ENCODE results near the gene ZFP92. TPM values are rescaled to one million over a fixed set of nuclear protein-coding genes. Genes with fewer than 3 reads are reported as not detected.

Gene ZFP92
- total RNA-seq, 1 experiment from 2014 or later = 0.07 TPM

GRCh38 chrX:153442463-153442862 lies 31.2 kb downstream of the ZFP92 start:
- H3K4me3 ChIP-seq = no peak overlapping the region
- DNase-seq = no peak
- H3K9me3 ChIP-seq = no peaks in the 10 kb centered on the region
- no peaks in the 10 kb centered on the region for H3K27me3 ChIP-seq
- H3K36me3 ChIP-seq = no peaks in the 10 kb centered on the region

DNA sequence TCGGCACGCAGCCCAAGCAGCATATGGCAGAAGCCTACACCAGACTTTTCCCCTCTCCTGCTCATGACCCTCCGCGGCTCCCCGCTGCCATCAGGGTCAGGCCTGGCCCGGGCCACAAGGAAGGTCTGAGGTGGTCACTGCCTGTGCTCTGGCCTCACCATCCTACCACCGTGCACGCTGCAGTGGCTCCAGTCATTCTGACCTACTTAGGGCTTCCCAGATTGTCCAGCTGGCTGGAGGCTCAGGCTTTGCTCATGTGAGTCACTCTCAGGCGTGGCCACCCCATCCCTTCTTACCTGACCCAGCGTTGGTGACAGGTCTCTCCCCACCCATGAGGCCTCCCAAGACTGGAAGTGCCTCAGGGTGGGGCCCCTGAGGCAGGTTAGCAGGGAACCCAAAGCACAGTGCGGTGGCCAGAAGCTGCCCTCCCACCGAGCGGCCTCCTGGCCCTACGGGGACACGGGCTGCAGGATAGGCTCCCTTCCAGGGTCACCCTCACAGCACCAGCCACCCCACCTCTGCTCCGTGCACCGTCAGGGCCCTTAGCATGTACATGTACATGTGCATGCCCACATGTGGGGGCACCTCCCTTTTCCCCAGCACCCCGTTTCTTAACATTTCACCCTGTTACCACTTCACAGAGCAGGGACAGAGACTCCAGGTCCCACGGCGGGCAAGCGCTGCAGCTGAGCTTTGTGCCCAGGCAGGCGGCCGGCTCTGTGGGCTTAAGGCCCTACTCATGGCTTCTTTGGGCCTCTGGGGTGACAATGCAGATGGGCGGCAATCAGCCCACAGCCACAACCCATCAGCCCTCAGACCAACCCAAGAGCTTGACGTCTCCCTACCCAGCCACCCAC lies 32.4 kb downstream of the ZFP92 start:
- H3K9me3 ChIP-seq = no peaks in the 10 kb centered on the region
- H3K36me3 ChIP-seq = no peaks in the 10 kb centered on the region
- no peaks in the 10 kb centered on the region for H3K27me3 ChIP-seq
- no peak overlapping the region for H3K4me3 ChIP-seq
- no peak for DNase-seq

- Histone ChIP-seq H3K4me3 (no peak overlapping the region), H3K27me3 (no peaks in the 10 kb centered on the region), H3K36me3 (no peaks in the 10 kb centered on the region), H3K9me3 (no peaks in the 10 kb centered on the region)
- DNase-seq = no peak
Measured at GRCh38 chrX:153444333-153445011, 33.2 kb downstream of the ZFP92 start.

DNA sequence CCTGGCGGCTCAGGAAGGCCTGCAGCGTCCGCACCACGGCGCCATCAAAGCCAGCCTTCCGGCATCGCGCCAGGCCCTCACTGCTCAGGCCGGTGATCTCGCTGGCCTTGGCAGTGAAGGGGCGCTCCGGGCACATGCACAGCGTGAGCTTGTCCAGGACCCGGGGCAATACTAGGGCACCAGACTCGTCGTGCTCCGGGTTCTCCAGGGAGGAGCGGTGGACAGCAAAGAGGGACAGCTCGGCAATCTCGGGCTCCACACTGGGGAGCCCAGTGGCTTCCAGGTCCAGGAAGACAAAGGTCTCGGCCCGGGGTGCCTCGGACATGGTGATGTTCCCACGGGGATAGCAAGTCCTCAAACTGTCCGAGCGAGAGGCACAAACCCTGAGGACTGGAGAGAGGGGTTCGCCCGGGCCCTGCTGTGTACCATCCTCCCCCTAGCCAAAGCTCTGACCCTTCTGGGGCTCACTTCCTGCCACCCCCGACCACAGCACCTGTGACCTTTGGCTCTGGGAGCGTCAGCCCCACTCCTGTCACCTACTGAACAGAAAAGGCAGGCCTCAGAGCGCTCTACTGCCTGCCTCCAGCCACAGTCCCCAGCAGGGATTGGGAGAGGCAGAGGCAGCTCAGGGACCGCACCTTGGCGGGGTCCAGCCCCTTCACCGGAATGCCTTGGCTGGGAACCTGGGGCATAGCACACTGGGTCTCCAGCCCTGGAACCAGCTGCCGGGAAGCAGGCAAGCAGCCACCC lies 34.0 kb downstream of the ZFP92 start:
- H3K9me3 ChIP-seq = no peaks in the 10 kb centered on the region
- H3K4me3 ChIP-seq = no peak overlapping the region
- H3K36me3 ChIP-seq = no peaks in the 10 kb centered on the region
- no peak for DNase-seq
- H3K27me3 ChIP-seq = no peaks in the 10 kb centered on the region

DNA sequence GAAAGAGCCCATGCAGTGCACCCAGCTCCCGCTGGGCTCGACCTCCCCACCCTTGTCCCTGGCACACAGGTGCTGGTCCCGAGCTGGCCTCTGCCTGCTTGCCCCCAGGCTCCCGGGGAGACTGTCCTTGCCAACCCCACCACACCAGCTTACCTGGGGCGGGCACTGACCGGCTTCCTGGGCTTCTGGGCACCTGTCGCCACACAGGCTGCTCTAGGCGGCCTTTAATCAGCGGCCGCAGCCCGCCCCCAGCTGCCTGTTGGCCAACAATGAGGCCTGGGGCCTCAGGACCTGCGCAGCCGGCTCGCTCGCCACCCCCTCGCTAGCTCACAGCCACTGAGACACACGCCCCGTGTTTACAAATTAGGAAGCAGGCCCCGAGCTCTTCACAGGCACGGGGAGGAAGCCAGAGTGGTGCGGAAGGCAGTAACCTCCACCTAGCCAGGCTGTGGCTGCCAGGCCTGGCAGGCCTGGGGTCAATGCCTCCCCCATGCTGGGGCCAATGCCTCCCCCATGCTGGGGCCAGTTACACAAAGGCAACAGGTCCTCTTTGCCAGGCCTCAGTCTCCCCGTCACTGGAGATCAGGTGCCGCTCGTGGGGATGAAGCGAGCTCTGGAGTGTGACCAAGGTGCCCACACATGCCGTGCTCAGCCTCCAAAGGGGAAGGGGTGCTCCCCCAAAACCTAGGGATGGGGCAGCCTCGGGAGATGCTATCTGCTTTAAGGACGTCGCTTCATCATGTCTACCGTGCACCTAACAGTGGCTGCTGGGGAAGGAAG lies 34.8 kb downstream of the ZFP92 start, which contains the start of gene TREX2:
TREX2 (minus strand) TSS at position 201 of the 780 bp plus-strand sequence. CDS start 626 bp downstream, outside the sequence.
- H3K36me3 ChIP-seq = no peaks in the 10 kb centered on the region
- no peaks in the 10 kb centered on the region for H3K9me3 ChIP-seq
- no peaks in the 10 kb centered on the region for H3K27me3 ChIP-seq
- H3K4me3 ChIP-seq = no peak within 1 kb of the TSS
- no peak for DNase-seq

DNA sequence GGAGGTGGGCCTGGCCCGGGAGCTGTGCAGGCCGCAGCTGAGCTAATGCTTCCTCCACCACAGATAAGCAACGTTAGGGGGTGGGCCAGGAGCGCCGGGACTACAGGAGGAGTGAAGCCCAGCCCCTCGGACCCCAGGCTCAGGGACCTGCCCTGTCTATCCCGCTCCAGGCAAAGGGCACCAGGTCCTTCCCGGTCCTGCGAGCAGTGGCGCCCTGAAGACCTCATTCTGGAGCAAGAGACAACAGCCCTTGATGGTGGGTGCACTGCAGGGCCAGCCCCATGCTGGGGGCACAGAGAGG lies 35.3 kb downstream of the ZFP92 start:
- no peaks in the 10 kb centered on the region for H3K36me3 ChIP-seq
- no peaks in the 10 kb centered on the region for H3K27me3 ChIP-seq
- no peaks in the 10 kb centered on the region for H3K9me3 ChIP-seq
- no peak overlapping the region for H3K4me3 ChIP-seq
- DNase-seq = no peak

DNA sequence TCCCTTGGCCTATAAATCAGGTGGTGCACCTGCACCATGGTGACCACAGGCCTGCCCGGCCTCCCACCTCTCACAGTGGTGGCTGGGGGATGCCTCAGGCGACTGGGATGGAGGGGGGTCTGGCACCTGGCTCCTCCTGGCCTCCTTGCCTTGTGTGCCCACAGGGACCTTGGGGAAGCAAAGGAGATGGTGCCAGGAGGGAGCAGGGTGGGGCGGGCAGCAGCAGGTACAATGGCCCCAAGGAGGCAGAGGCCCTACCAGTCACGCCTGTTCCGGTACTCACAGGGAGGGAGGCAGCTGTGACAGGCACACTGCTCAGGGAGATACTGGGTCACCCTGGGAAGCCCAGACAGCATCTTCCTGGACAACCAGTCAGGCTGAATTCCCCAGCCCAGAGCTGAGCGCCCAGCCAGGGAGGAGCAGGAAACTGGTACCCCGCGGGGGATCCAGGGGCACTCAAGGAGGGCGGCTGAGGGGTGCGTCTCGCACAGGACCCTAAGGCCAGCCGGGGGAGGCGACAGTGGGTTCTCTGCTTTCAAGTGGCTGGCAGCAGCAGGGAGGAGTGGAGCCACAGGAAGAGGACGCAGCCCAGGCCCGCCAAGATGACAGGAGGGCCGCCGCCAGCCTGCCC lies 35.8 kb downstream of the ZFP92 start:
- Histone ChIP-seq H3K4me3 (no peak overlapping the region), H3K27me3 (no peaks in the 10 kb centered on the region), H3K9me3 (no peaks in the 10 kb centered on the region), H3K36me3 (no peaks in the 10 kb centered on the region)
- no peak for DNase-seq

DNA sequence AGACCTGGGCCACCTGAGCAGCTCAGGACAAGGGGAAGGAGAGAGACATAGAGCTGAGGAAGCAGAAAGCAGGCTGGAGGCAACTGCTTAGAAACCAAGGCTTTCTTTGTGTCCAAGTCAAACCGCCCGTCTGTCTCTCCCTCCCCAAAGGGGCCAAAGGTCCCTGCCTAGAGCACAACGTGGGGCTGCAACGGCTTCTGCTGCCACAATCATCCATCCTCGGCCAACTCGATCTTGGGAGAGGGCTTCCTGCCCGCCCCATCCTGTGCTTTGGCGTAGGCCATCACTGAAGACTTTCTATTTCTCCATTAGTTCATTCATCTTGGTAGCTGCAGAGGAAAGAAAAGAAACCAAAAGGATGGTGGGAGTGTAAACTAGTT lies 36.3 kb downstream of the ZFP92 start:
- Histone ChIP-seq H3K9me3 (no peaks in the 10 kb centered on the region), H3K4me3 (no peak overlapping the region), H3K36me3 (no peaks in the 10 kb centered on the region), H3K27me3 (no peaks in the 10 kb centered on the region)
- no peak for DNase-seq

GRCh38 chrX:153448556-153449367 lies 37.5 kb downstream of the ZFP92 start:
- Histone ChIP-seq H3K9me3 (no peaks in the 10 kb centered on the region), H3K4me3 (no peak overlapping the region), H3K27me3 (no peaks in the 10 kb centered on the region), H3K36me3 (no peaks in the 10 kb centered on the region)
- no peak for DNase-seq

DNA sequence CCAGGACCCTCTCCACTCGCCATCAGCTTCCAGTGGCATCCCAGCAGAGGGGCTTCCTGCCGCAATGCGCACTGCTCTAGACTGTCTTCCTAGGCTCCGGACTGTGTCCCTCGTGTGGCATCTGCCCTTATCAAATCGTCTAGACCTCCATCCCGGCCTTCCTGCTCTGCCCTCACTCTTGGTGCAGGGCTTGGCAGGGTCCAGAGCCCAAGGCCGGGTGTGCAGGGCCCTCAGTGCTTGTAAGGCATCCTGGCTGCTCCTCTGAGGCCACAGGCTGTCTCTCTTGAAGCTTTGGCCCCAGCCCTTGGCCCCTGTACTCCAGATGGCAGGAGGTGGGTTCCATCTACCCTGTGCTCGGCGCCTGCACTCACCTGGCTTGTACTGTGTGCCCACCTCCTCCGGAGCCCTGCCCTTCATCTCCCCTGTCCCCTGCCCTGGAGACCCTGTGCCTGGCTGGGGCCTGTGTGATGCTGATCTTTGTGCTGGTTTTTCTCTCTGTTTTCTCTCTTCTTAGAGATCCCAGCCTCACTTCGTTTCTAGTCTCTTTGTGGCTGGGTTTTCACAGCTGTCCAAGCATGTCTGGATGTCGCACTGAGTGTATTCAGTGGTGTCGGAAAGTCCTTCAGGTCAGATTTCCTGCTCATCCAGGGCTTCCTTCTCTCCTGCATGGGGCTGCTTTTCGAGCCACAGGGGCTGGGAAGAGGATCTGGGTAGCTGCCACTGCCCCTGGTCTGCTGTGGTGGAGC lies 38.3 kb downstream of the ZFP92 start:
- Histone ChIP-seq H3K4me3 (no peak overlapping the region), H3K36me3 (no peaks in the 10 kb centered on the region), H3K27me3 (no peaks in the 10 kb centered on the region), H3K9me3 (no peaks in the 10 kb centered on the region)
- no peak for DNase-seq

DNA sequence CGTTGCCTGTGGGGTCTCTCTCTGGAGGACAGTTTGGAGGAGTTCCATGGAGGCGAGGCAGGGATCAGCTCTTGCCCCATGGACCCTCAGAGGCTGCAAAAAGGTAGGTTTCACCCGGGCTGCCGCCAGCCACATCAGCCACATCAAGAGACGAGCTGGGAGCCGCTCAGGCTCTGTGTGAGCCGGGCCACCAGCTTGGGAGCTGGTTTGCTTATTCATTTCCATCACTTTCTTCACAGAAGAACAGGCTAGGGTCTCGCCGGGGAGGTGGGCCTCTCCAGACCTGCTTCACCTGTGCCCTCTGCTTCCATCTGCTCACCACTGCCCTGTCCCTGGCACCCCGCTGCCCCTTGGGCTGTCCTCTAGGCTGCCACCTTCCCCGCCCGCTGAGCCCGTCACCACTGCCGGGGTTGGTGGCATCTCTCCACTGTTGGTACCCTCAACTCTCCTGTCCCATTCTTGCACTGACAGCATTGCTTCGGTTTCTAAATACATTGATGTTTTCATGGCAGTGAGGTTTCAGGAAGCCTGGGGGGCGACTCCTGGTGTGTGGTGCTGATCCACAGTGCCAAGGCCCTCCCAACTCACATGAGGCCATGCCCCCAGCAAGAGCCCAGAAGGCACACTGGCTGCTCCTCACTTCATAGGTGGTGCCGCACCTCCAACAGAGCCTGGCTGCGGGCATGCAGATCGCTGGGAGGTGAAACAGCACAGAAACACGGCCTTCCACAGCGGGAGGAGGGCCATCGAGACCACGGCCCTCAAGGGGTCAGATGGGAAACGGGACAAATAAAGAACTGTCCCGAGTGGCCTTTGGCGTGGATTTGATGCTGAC lies 39.1 kb downstream of the ZFP92 start:
- H3K4me3 ChIP-seq = no peak overlapping the region
- no peak for DNase-seq
- no peaks in the 10 kb centered on the region for H3K27me3 ChIP-seq
- H3K9me3 ChIP-seq = no peaks in the 10 kb centered on the region
- no peaks in the 10 kb centered on the region for H3K36me3 ChIP-seq

GRCh38 chrX:153450949-153451277 lies 39.6 kb downstream of the ZFP92 start:
- DNase-seq = no peak
- no peaks in the 10 kb centered on the region for H3K9me3 ChIP-seq
- no peaks in the 10 kb centered on the region for H3K27me3 ChIP-seq
- no peaks in the 10 kb centered on the region for H3K36me3 ChIP-seq
- no peak overlapping the region for H3K4me3 ChIP-seq

GRCh38 chrX:153454901-153455550 lies 43.8 kb downstream of the ZFP92 start:
- Histone ChIP-seq H3K27me3 (no peaks in the 10 kb centered on the region), H3K36me3 (peaks cover 3% of the 10 kb centered on the region), H3K4me3 (no peak overlapping the region), H3K9me3 (no peaks in the 10 kb centered on the region)
- no peak for DNase-seq

- H3K4me3 ChIP-seq = no peak overlapping the region
- H3K27me3 ChIP-seq = no peaks in the 10 kb centered on the region
Measured at GRCh38 chrX:153455571-153455970, 44.3 kb downstream of the ZFP92 start.

More at GRCh38 chrX:153455571-153455970, 44.3 kb downstream of the ZFP92 start:
- no peak for DNase-seq
- peaks cover 5% of the 10 kb centered on the region for H3K36me3 ChIP-seq
- no peaks in the 10 kb centered on the region for H3K9me3 ChIP-seq
